Suppressor macrophage treated with lipopolysaccharide for 1 hour (primary cell): ENCODE data around the gene DDAH1.

Experiments used
- DNase-seq, 3 donors: peaks; one replicate each; pipeline ENCODE4 v3.0.0-alpha.2; 2020 to 2022

DDAH1 gene

DNA sequence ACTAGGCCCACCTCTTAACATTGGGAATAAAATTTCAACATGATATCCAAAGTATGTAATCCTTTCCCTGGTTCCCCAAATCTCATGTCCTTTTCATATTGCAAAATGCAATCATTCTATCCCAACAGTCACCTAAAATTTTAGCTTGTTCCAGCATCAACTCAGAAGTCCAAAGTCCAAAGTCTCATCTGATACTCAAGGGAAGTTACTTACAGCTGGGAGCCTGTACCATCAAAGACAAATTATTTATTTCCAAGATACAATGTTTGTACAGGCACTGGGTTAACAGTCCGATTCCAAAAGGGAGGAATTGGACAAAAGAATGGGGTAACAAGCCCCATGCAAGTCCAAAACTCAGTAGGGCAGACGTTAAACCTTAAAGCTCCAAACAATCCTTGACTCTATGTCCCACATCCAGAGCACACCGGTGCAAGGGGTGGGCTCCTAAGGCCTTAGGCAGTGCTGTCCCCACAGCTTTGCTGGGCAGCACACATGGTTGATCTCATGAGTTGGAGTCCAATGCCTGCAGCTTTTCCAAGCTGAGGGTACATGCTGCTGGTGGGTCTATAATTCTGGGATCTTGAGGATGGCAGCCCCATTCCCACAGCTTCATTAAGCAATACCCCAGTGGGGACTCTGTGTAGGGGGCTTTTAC is 78.8 kb downstream of the DDAH1 start:
- no peak for DNase-seq

DNA sequence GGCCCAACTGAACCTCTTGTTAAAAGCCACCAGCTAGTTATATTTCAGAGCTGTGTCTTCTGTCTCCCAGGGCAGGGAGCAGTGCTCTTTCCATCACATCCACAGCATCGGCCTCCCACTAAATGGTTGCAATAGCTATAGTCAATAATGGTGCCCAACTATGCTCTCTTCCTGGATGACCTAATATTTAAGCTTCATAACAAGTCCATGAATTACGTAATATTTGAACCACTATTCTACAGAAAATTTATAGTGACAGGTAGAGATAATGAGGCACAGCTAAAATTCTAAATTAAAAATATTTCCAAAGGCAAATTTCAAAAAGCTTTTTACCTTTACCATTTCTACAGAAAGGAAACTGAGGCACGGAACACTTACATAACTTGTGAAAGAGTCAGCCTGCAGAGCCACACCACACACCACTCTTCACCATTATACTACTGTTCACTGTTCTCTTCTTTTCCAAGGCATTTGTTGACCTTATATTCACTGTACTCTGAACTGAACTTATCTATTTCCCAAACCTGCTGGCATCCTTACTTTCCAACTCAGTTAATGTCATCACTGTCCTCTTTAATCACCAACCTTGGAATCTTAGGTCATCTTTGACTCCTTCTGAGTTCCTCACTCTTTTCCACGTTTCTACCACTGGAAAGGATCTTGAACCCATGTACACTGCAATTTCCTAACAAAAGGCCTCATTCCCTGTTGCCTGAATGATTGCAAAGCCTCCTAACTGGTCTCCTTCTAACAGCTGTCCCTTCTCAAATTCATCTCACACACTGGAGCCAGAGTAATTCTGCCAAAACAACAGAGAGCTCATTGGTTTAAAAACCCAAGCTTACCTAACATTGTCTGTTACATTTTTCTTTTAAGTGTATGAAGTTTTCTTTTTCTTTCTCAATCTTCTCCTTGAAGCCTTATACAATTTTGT is 85.5 kb downstream of the DDAH1 start:
- no peak for DNase-seq

- DNase-seq: no peak
Measured at GRCh38 chr1:85378534-85378933, 86.4 kb downstream of the DDAH1 start.

- DNase-seq: no peak
Measured at GRCh38 chr1:85376356-85376755, 88.6 kb downstream of the DDAH1 start.

DNA sequence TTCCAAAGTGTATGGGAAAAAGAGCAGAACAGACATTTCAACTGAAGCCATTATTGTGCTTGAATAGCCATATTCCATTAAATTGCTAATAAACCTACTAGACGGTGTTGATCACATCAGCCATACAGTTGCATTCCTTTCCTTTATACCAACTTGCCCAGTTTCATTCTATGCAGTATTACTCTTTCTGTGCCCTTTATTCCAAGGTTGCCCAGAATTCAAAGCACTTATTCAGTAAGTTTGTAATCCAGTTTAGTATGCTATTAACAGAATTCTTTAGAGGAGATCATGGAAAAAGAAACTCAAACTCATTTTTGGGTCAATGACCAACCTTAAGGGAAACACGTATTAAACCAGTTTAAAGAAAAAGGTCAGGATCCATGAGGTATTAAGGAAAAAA is 89.5 kb downstream of the DDAH1 start:
- DNase-seq: no peak

DNA sequence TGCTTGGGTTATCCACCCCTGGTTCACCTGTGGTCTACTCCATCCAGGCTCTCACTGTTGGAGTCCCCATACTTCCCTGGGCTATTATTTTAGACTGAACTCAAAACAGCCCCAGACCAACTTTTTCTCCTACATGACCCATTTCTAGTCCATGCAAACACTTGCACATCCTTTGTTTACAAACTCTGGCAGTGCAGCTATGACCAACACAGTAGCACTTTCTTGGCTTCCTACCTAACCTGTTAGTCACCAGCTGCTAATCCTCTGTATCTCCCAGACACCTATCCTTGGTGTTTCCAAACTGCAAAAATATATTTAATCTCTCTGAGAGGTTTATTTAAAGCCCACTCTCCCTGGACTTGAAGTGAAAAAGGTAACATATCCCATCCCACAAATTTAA is 90.8 kb downstream of the DDAH1 start:
- no peak for DNase-seq

DNA sequence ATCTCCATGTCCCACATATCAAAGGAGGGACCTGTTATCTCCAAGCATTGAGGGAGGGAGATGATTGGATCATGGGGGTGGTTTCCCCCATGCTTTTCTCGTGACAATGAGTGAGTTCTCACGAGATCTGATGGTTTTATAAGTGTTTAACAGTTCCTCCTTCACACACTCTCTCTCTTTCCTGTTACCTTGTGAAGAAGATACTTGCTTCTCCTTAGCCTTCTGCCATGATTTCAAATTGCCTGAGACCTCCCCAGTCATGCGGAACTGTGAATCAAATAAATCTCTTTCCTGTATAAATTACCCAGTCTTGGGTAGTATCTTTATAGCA is 91.6 kb downstream of the DDAH1 start:
- DNase-seq: no peak

DNA sequence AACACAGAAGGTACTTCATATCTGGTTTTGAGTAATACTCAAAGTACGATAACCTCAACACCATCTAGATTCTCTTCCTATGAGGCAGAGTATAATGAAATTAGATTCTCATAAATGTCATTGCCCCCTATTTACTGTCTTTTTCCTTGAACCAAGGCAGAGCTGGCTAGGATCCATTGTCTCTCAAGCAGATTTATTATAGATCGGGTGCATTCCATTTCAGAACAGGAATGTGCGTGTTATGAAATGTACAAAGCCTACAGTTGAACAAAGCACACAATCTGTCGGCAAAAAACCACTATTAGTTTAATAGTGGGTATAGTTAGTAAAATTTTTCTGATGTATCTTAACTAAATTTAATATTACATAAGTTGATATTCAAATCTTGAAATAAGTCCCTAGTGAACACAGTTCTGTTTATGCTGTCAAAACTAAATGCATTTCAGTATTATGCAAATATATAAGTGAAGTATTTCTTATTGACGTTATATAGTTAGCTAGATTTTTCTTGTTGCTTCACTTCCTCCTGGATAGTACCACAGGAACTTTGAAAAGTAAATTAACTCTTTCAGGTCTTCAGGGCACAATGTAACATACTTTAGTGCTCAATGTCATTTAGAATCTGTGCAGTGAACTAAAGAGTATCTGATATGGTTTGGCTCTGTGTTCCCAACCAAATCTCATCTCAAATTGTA is 92.1 kb downstream of the DDAH1 start:
- DNase-seq: peak in 1 of 3 donors; percentile 5

- no peak for DNase-seq
Measured at GRCh38 chr1:85371021-85371420, 93.9 kb downstream of the DDAH1 start.

GRCh38 chr1:85368073-85368770 is 96.7 kb downstream of the DDAH1 start:
- no peak for DNase-seq

GRCh38 chr1:85366391-85367170 is 98.4 kb downstream of the DDAH1 start:
- DNase-seq: no peak

GRCh38 chr1:85365851-85366250 is 99.1 kb downstream of the DDAH1 start:
- no peak for DNase-seq

DNA sequence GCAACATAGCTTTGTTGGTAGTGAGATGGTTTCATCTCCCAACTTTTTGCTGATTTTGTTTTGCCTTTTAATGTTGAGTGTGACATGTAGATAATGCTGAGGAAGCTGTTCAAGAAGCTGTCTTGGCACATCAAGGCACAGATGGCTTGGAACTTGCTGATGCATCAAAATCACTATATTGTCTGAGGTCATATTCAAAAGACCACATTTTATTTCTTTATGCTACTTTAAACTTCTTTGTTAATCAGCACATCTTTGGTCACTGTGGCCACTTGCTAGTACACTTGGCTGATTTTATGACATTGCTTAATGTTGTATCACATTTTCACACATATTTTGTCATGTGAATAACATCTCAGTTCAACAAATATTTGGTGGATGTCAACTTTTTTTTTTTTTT is 101.4 kb downstream of the DDAH1 start:
- DNase-seq: no peak

DNA sequence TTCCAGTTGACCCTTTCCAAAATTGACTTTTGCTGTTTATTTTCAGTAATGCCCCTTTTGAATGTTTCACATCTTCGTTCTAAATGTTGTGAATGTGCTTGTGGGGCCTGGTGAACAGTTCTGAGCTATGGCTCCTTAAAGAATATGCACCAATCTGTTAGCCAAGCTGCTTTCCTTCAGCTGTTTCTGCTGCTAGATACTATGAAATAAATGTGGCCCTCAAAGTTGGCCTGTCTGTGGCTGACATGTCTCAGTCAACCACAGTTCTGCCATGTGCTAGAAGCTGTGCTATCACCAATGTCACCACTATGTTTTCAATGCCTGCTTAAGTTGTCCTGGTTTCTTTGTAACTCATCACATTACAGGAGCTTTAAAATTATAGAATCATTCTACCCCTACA is 101.9 kb downstream of the DDAH1 start:
- no peak for DNase-seq

GRCh38 chr1:85361606-85362296 is 103.2 kb downstream of the DDAH1 start:
- no peak for DNase-seq

DNA sequence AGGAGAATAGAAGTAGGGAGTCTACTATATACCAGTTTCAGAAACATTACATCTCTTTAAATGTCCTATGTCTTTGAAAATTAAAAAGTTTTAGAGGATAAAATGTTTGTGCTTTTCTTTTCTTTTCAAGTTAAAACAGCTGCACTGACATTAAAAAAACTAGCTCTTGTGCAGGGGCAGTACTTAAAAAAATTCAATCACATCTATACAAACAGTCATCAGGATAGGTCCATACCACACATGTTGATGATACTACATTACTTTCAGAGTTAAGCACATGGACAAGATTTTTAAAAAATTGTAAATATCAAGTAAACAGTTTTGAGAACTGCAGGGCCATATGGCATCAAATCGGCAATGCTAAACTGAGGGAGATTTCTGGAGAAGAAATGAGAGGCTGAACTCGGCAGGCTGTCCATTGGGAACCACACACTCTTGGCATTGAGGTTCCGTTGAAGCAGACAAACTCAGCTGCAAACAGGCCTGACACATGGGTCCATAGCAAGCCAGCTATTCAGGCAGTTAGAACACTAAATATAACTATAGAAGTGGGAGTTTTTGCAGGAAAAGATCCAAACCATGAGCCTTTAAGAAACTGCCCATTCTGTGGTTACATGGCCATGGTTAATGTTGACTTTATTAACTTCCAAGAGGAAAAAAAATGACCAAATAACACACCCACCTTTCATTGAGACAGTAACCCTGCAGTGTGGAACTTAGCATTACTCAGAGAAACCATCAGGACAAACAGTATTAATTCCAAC is 104.0 kb downstream of the DDAH1 start:
- DNase-seq: no peak

DNA sequence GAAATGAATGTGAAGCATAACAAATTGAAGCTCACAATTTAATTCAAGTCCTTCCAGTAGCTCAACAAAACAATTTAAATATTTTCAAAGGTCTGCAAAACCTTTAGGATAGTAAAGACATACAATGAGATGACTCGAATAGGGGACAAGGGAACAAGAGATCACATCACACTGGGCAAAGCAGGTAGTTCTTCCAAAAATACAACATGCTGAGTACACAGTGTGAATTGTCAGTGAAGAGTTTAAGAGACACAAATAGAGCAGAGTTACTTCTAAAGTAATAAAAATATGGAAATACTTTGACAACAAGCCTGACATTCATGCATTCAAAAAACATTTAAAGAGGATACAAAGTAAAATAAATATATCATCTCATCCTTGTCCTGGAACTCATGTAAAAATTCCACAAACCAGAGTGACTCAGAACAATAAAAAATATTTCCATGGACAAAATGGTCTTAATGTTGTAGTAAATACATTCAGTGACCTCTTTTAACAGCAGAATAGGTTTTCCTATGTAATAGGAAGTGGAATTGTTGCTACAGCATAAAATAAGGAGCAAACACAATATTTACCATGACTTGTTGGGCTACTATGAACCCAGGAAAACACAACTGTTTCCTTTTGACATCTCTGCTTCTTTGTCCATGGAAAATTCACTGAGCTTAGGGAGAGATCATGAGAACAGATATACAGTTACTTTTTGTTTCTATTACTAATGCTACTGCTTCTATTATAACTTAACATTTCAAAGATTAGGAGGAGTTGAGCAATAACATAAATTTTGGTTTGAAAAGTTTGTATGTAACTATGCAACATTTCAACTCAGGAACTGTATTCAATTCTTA is 104.9 kb downstream of the DDAH1 start:
- DNase-seq: no peak

- no peak for DNase-seq
Measured at GRCh38 chr1:85358702-85359438, 106.1 kb downstream of the DDAH1 start.

DNA sequence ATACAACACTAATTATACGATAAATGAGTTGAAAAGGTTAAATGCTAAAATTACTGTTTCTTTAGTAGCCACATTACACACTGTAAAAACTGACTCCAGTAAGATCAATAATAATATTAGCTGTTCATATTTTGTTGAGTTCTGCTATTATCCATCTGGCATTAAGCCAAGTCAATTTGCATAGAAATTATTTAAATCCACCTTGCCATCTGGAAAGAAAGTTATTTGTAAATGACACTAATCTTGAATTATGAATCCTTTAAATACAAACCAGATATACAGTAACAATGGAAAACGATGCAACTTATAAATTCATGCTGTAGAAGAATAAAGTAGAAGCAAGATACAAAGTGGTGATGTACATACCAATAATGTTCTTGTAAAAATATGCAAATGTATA is 107.1 kb downstream of the DDAH1 start:
- no peak for DNase-seq
